Activated CD4-positive, alpha-beta T cell treated with anti-CD3 and anti-CD28 coated beads for 24 hours (primary cell): ENCODE measurements around the gene BCAS3.
A peak's percentile ranks its signal among the peaks of the same experiment; 100 is the strongest.

ENCODE experiments used
- DNase-seq, 2 donors: peaks; one replicate each; pipeline ENCODE4 v3.0.0-alpha.2; 2020; ENCODE audit warnings: low read depth in 2 of 2

The BCAS3 gene

GRCh38 chr17:60675997-60676396, 1.7 kb upstream of the BCAS3 start:
- DNase-seq, result no peak

- no peak for DNase-seq
These were observed 818 bp upstream of the BCAS3 start for GRCh38 chr17:60676758-60677307.

- no peak for DNase-seq
These were observed 430 bp downstream of the BCAS3 start for GRCh38 chr17:60678118-60678444.

DNA sequence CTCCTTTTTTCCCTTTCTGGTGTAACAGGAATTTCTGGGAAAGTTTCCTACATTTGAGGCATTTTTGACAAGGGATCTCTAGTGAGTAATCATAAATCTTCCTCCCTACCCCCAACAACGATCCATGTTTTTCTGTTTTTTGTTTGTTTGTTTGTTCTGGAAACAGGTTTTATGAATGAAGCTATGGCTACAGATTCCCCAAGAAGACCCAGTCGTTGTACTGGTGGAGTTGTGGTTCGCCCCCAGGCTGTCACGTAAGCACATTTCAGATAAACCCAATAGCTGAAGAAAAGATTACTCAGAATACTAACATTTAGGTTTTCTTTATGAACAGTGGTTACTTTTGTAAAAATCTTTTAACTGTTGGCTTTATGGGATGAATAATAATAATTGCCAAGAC, 1.6 kb downstream of the BCAS3 start:
- DNase-seq, result no peak

DNA sequence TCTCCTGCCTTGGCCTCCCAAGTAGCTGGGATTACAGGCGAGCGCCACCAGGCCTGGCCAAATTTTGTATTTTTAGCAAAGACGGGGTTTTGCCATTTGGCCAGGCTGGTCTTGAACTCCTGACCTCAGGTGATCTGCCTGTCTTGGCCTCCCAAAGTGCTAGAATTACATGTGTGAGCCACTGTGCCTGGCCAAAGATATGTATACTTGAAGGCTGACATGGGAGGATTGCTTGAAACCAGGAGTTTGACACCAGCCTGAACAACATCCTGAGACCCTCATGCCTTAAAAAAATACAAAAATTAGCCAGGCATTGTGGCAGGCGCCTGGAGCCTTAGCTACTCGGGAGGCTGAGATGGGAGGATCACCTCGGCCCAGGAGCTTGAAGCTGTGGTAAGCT, 3.1 kb downstream of the BCAS3 start:
- no peak for DNase-seq

GRCh38 chr17:60685437-60685836, 7.8 kb downstream of the BCAS3 start:
- DNase-seq, result no peak

DNA sequence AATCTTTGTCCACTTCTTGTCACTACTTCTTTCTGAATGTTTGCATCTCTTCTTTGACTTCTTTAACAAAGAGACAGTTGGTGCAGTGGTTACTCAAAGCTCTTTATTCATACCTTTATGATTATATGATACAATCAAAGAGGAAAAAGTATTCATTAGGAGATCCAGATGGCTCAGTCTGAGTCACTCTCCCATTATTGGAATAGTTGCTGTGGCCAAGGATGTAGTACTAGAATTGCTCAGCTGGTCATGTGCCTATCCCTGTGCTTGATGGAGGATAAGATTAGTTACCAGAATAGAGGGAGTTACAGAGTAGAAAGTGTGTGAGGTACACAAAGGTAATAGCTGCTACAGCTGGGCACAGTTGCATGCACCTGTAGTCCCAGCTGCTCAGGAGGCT, 18.3 kb downstream of the BCAS3 start:
- no peak for DNase-seq

DNA sequence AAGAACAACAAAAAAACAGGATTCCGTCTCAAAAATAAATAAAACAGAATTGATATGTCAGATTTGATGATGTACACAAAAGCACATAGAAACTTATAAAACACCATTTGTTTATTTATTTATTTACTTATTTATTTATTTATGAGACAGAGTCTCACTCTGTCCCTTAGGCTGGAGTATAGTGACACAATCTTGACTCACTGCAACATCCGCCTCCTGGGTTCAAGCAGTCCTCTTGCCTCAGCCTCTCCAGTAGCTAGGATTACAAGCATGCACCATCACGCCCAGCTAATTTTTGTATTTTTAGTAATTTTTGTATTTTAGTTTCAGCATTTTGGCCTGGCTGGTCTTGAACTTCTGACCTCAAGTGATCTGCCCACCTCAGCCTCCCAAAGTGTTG, 21.4 kb downstream of the BCAS3 start:
- DNase-seq, result no peak

DNA sequence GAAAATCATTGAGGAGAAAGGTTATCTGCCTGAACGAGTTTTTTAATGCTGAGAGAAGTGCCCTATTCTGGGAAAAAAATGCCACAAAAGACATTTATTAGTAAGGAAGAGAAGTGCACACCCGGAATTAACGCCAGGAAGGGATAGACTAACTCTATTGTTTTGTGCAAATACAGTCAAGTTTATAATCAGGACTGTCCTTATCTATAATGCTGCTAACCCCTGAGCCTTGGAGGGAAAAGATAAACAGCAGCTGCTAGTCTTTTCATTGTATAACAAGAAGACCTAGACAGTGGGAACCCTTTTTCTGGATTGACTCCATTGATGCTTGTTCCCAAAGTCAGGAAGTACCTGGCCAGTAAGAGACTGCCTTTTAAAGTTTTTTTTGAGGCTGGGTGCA, 26.5 kb downstream of the BCAS3 start:
- no peak for DNase-seq

GRCh38 chr17:60712675-60713074, 35.0 kb downstream of the BCAS3 start:
- DNase-seq, result no peak

DNA sequence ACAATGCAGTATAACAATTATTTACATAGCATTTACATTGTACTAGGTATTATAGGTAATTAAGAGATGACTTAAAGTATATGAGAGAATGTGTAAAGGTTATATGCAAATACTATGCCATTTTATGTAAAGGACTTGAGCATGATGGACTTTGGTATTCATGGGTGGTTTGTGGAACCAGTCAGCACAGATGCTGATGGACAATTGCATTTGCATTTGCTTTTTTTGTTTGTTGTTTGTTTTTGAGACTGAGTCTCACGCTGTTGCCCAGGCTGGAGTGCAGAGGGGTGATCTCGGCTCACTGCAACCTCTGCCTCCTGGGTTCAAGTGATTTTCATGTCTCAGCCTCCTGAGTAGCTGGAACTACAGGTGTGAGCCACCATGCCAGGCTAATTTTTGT, 36.0 kb downstream of the BCAS3 start:
- no peak for DNase-seq

- no peak for DNase-seq
These were observed 39.1 kb downstream of the BCAS3 start for GRCh38 chr17:60716766-60717165.

DNA sequence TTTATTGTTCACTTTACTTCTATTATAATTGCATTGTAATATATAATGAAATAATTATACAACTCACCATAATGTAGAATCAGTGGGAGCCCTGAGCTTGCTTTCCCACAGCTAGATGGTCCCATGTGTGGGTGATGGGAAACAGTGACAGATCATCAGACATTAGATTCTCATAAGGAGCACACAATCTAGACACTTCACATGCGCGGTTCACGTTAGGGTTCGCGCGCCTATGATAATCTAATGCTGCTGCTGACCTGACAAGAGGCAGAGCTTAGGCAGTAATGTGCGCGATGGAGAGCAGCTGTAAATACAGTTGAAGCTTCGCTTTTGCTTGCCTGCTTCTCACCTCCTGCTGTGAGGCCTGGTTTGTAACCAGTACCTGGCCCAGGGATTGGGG, 40.2 kb downstream of the BCAS3 start:
- no peak for DNase-seq

GRCh38 chr17:60720763-60721531, 43.3 kb downstream of the BCAS3 start:
- DNase-seq, result peak; percentile 1 to 28

GRCh38 chr17:60724647-60725046, 47.0 kb downstream of the BCAS3 start:
- no peak for DNase-seq

- no peak for DNase-seq
These were observed 52.2 kb downstream of the BCAS3 start for GRCh38 chr17:60729854-60730253.

DNA sequence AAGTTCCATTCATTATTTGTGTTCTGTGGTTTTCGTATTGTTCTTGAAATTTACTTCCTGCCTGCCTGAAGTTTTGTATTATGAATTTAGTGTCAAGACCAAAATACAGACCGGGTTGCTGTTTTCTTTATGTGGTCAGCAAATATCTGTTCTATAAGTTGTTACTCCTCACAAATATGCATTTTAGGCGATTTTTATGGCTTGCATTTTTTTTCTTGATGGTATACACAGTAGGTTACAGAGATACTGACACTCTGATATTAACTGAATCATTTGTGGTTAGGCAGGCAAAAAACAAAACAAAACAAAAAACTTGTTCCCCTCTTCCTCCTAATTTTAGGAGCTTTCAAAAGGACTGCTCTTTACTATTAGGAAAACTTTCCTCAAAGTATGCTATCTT, 52.6 kb downstream of the BCAS3 start:
- DNase-seq, result no peak

- DNase-seq, result no peak
These were observed 60.6 kb downstream of the BCAS3 start for GRCh38 chr17:60738287-60738686.

- DNase-seq, result no peak
These were observed 62.9 kb downstream of the BCAS3 start for GRCh38 chr17:60740584-60740983.

DNA sequence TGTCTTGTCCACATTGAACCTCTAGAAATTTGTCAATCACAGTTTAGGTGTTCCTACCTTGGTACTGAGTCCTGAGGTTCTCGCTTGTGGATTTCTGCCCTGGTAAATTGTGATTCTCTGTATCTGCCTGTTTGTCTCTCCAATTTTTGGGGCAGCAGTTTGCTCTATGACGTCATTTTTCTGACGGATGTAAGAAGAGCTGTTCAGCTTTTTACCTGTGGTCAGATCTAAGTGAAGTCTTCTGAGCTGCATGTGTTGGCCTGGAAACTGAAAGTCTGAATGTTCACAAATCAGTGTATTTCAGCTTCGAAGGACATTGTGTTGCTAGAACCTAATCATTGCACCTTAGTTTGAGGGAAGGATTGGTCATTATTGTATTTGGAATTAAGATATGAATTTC, 63.4 kb downstream of the BCAS3 start:
- DNase-seq, result no peak

DNA sequence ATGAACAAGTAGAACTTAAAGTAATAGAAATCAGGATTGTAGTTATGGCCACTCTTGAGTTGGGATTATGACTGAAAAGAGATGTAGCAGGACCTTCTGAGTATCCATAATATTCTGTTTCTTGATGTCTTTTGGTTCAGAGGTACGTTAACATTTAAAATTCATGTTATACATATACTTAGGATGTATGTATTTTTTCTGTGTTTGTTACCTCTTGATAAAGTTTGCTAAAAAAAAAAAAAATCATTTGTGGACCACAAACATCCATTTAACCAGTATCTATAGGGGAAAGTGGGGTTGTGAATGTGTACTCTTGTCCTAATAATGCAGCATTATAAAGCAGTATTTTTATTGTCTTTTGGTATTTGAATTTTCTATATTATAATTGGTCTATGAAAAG, 65.6 kb downstream of the BCAS3 start:
- DNase-seq, result no peak

DNA sequence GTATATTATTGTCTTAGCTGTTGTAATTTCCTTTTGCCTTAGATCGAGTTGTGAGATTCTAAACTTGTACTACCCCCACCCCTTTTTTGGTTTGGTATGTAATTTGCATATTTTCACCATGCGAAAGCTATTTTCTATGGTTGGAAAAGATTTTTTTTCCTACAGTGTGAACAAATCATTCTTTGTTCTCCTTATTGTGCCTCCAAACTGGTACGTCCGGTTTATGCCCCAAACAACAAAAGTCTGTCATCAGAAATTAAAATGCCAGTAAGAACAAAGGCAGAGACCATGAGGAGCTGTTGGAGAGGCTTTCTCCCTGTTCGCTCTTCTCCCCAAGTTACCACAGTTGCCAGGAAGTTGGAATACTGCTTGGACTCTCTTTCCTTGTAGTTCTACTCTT, 66.1 kb downstream of the BCAS3 start:
- DNase-seq, result no peak

DNA sequence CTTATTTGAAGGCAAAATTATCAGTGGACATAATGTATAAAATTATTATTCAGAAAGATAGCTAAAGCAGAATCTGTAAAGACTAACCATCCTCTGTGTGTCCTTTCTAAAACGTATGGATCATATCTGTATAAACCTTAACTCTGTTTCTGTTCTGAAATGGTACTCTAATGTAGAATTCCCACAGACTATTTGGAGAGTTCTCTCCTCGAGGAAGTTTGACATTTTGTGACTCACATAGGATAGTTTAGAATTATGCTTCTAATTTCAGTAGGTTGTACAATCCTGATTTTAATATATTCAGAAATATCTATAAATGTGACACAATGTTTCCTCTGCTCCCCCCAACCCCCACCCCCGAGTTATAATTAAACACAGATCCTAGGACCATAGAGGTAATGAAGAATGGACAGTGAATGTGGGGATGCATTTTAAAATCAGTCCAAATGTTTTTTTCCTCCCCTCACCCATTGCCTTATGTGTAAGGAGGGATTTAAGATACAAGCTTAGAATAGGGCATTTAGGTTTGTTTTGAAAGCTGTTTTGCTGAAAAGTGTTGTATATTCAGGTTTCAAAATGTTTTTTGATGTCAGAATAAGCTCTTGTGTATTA, 66.8 kb downstream of the BCAS3 start:
- DNase-seq, result no peak

- no peak for DNase-seq
These were observed 67.9 kb downstream of the BCAS3 start for GRCh38 chr17:60745544-60745943.
